HG03558 (cell line): Measurements from ENCODE around the gene ZNF335.

ENCODE experiments used
- ATAC-seq: cut with Tn5 transposase; IDR thresholded peaks from one replicate; pipeline ENCODE4 v1.9.1; 2021; ENCODE audit warnings: moderate number of reproducible peaks; ENCODE audit not compliant: unreplicated experiment; ENCODE audit errors: extremely low read depth

Gene ZNF335, protein sequence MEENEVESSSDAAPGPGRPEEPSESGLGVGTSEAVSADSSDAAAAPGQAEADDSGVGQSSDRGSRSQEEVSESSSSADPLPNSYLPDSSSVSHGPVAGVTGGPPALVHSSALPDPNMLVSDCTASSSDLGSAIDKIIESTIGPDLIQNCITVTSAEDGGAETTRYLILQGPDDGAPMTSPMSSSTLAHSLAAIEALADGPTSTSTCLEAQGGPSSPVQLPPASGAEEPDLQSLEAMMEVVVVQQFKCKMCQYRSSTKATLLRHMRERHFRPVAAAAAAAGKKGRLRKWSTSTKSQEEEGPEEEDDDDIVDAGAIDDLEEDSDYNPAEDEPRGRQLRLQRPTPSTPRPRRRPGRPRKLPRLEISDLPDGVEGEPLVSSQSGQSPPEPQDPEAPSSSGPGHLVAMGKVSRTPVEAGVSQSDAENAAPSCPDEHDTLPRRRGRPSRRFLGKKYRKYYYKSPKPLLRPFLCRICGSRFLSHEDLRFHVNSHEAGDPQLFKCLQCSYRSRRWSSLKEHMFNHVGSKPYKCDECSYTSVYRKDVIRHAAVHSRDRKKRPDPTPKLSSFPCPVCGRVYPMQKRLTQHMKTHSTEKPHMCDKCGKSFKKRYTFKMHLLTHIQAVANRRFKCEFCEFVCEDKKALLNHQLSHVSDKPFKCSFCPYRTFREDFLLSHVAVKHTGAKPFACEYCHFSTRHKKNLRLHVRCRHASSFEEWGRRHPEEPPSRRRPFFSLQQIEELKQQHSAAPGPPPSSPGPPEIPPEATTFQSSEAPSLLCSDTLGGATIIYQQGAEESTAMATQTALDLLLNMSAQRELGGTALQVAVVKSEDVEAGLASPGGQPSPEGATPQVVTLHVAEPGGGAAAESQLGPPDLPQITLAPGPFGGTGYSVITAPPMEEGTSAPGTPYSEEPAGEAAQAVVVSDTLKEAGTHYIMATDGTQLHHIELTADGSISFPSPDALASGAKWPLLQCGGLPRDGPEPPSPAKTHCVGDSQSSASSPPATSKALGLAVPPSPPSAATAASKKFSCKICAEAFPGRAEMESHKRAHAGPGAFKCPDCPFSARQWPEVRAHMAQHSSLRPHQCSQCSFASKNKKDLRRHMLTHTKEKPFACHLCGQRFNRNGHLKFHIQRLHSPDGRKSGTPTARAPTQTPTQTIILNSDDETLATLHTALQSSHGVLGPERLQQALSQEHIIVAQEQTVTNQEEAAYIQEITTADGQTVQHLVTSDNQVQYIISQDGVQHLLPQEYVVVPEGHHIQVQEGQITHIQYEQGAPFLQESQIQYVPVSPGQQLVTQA (N-terminal part only)

DNA sequence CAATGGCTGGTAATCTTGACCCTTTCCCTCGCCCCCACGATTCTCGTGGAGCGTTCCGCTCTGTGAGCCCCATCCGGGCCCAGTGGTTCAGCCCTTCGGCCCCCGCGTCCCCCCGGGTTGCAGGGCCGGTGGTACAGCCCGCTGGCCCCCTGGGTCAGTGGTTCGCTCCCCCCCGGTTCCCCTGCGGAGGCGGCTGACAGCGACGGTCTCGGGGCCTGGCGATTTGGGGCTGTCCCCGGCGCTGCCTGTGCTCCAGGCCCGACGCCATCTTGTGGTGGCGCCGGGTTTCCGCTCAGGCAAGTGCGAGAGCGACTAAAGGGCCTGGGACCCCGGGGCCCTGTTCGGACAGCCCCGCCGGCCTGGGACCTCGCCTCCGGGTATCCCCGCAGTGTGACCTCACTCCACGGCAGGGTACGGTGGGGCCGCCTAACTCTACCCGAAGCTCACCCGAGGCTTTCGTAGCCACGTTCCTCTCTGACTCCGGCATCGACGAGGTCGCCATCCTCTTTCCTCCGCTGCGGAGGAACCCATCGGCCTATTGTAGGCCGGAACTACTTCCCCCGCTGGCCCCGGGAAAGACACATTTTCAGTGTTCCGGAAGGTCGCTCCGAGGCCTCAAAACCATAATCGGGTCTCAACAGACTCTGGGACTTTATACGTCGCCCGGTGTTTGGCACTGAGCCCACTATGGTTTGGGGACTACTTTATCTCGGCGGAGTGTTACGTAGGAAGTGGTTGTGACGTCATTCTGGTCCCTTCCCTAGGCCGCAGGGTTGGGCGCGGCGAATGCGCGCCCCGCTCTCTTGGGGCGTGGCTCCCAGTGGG lies at the start of gene ZNF335:
Gene ZNF335 (minus strand): TSS at position 529 of the 825 bp plus-strand sequence. CDS start 793 bp downstream, outside the sequence.
- ATAC-seq: peak; percentile 41

DNA sequence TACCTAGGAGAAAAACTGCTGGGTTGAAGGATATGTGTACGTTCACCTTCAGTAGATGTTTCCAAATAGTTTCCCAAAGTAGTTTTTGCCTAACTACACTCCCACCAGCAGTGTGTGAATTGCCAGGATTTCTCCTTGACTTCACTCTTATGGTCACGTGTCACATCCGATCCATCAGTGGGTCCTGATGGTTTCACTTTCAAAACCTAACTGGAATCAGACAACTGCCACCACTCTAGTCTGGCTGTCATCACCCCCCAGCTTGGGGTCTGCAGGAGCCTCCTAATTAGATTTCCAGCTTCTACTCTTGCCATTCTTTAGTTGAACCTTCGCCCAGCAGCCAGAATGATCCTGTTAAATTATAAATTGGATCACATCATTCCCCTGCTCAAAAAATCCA lies 48.6 kb upstream of the ZNF335 start:
- no peak for ATAC-seq

DNA sequence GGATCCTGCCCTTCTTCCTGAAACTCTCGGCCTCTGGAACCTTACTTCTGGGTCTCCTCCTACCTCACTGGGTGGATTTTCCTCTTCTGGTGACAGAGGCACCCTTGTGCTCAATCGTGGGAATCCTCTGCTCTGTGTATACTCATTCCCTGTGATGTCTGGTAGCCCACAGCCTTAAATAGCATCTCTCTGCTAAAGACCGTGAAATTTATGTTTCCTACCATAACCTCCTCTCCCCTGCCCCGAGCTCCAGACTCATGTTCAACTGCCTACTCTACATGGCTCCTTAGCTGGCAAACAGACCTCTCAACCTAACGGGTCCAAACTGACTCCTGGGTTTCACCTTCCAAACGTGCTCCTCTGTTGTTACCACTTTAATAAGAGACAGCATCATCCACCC lies 46.6 kb upstream of the ZNF335 start:
- ATAC-seq: no peak

DNA sequence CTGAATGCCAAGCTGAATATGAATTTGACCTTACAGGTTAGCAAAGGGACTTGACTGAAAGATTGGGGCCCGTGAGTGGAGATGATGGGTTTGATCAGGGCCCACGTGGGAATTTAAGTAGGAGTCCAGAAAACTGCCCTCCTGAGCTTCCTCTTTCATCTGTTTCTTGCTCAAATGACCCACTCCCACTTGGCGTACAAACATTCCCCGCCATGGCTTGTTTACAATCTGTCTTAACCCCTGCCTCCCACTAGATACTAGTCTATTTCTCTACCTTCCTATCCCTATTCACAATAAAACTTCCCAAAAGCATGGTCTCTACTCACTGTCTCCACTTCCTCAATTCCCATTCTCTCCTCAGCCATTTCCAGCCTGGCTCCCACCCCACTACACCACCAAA lies 46.1 kb upstream of the ZNF335 start:
- ATAC-seq: no peak

DNA sequence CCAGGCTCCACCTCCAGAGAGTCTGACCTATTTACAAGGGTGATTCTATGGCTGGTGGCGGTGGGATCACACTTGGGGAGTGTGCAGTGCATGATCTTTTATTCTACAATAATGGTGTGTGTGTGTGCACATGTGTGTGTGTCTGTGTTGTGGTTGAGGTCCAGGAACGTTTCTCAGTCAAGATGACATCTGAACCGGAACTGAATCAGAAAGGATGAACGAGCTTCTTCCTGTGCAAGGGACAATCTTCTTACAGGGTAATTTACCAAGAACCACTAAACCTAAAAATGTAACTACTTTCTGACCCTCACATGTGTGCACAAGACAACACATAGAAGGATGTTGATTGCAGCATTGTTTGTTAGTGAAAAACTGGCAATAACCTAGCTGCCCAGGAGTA lies 45.3 kb upstream of the ZNF335 start:
- ATAC-seq: no peak

DNA sequence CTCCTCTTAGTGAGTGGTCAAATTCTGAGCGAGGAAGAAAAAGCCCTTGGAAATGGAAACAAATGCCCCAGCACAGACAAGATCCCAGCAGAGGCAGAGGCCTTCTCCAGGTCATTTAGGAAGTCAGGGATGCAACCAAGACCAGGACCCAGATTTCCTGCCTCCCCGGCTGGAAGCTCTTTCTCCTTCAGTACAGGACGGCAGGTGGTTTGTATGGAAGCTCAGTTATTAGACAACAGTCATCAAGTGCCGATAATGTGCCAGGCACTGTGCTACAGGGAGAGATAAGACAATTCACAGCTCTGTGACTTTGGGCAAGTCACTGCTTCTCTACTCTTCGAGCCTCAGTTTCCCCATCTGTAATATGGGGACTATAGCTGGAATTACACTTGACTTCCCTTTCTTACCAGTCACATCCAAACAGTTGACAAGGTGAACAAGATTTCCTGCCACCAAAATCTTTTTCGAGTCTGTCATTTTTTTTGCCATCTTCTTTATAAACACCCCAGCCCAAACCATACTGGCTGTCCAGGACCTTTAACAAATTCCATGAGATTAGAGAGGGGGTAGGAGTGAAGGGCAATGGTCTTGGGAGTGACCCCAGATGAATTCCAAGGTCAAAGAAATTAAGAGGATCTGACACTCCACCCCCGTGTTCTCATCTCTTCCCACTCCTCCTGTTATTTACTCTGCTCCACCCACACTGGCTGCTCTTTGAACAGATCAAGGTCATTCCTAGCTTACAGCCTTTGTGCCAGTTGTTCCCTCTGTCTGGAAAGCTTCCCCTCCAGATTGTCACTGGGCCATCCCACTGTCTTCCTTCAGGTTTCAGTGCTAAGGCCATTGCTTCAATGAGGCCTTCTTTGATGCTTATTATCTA lies 42.8 kb upstream of the ZNF335 start:
- no peak for ATAC-seq

DNA sequence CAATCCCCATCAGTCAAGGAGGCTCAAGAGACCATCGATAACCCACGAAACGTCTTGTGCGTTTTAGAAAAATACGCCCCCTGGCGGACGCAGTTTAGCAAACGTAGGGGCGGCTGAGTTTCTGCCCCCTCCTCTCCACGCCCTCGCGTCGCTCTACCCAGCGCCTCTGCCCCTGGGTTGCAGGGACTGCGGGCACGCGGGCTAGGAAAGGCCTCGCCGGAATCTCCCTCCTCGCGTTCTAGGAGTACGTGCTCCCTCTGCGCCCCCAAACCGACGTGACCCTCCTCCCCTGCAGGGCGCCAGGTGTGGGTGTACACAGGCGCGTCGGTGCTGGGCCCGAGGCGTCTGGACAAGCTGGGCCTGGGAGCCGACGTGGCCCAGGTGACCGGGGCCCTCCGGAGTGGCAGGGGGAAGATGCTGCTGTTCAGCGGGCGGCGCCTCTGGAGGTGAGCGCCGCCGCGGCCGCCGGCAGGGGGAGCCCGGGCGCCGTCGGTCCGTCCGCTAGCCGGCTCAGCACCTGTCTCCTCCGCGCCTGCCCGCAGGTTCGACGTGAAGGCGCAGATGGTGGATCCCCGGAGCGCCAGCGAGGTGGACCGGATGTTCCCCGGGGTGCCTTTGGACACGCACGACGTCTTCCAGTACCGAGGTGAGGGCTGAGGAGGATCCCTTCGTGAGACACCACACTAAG lies 42.0 kb upstream of the ZNF335 start:
- ATAC-seq: no peak

DNA sequence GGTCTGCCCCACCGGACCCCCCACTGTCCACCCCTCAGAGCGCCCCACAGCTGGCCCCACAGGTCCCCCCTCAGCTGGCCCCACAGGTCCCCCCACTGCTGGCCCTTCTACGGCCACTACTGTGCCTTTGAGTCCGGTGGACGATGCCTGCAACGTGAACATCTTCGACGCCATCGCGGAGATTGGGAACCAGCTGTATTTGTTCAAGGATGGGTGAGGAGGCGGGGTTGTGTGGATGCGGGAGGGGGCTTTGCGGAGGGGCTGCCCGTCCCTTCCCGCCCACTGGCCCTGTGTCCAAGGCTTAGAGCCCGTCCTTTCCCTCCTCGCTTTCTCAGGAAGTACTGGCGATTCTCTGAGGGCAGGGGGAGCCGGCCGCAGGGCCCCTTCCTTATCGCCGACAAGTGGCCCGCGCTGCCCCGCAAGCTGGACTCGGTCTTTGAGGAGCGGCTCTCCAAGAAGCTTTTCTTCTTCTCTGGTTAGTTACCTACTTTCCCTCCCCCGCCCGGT lies 41.4 kb upstream of the ZNF335 start:
- ATAC-seq: no peak

DNA sequence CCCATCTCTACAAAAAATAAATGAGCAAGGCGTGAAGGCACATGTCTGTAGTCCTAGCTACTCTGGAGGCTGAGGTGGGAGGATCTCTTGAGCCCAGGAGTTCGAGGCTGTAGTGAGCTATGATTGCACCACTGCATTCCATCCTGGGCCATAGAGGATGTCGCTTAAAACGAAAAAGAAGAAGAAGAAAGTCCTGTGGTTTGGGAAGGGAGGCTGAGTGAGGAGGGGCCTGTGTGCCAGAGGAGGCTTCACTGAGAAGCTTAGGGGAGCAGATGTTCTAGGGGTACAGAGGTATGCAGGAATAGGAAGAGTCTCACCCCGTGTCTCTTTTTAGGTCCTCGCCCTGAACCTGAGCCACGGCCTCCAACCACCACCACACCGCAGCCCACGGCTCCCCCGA lies 40.9 kb upstream of the ZNF335 start:
- no peak for ATAC-seq

DNA sequence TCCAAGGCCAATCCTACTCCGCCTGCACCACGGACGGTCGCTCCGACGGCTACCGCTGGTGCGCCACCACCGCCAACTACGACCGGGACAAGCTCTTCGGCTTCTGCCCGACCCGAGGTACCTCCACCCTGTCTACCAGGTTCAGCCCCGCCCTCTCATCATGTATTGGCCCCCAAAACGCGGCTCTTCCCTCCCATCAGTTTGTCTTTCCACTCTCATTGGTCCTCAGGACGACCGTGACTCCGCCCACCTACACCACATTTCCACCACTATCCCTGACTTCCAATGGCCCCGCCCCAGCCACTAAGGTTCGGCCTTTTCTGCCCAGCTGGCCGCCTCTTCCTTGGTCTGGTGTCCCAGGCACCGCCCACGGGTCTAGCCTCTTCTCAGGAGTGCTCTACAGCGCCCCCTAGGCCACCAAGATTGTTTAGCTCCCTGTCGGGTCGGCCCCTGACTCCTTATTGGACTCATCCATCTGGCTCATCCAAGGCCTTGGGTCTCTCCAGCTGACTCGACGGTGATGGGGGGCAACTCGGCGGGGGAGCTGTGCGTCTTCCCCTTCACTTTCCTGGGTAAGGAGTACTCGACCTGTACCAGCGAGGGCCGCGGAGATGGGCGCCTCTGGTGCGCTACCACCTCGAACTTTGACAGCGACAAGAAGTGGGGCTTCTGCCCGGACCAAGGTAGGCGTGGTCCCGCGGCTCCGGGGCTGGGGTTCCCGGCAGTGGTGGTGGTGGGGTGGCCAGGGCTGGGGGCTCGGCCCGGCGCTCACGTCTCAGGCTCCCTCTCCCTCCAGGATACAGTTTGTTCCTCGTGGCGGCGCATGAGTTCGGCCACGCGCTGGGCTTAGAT lies 39.9 kb upstream of the ZNF335 start:
- no peak for ATAC-seq

DNA sequence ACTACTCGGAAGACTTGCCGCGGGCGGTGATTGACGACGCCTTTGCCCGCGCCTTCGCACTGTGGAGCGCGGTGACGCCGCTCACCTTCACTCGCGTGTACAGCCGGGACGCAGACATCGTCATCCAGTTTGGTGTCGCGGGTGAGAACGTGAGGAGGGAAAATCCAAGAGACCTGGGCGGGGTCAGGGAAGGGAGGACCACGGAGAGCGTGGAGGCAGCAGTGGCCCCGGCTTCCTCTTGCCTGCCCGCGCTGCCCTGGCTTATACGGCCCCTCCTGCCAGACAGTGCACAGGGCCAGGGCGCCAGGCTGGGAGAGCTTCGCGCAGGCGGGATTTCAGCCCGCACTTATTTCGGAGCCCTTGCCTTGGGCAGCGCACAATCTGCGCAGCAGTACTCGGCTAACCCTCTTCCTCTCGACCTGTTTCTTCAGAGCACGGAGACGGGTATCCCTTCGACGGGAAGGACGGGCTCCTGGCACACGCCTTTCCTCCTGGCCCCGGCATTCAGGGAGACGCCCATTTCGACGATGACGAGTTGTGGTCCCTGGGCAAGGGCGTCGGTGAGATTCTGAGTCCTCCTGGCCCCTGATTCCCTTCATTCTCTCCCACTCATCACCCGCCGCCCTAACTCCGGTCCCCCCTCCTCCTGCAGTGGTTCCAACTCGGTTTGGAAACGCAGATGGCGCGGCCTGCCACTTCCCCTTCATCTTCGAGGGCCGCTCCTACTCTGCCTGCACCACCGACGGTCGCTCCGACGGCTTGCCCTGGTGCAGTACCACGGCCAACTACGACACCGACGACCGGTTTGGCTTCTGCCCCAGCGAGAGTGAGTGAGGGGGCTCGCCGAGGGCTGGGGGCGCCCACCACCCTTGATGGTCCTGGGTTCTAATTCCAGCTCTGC lies 38.7 kb upstream of the ZNF335 start:
- ATAC-seq: no peak

DNA sequence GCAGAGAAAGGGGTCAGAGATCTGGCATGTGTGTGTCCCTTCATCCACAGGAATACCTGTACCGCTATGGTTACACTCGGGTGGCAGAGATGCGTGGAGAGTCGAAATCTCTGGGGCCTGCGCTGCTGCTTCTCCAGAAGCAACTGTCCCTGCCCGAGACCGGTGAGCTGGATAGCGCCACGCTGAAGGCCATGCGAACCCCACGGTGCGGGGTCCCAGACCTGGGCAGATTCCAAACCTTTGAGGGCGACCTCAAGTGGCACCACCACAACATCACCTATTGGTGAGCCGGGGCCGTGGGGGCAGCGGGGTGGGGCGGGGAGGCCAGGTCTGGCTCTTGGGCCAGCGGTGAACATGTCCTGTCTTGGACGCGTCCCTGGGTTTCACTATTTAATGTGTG lies 37.8 kb upstream of the ZNF335 start:
- ATAC-seq: no peak

DNA sequence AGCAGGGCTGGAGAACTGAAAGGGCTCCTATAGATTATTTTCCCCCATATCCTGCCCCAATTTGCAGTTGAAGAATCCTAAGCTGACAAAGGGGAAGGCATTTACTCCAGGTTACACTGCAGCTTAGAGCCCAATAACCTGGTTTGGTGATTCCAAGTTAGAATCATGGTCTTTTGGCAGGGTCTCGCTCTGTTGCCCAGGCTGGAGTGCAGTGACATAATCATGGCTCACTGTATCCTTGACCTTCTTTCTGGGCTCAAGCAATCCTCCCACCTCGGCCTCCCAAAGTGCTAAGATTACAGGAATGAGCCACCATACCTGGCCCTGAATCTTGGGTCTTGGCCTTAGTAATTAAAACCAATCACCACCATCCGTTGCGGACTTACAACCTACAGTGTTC lies 35.7 kb upstream of the ZNF335 start:
- ATAC-seq: no peak

DNA sequence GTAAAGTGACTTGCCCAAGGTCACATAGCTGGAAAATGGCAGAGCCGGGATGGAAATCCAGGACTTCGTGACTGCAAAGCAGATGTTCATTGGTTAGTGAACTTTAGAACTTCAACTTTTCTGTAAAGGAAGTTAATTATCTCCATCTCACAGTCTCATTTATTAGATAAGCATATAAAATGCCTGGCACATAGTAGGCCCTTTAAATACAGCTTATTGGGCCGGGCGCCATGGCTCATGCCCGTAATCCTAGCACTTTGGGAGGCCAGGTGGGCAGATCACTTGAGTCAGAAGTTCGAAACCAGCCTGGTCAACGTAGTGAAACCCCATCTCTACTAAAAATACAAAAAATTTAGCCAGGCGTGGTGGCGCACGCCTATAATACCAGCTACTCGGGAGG lies 35.0 kb upstream of the ZNF335 start:
- no peak for ATAC-seq

DNA sequence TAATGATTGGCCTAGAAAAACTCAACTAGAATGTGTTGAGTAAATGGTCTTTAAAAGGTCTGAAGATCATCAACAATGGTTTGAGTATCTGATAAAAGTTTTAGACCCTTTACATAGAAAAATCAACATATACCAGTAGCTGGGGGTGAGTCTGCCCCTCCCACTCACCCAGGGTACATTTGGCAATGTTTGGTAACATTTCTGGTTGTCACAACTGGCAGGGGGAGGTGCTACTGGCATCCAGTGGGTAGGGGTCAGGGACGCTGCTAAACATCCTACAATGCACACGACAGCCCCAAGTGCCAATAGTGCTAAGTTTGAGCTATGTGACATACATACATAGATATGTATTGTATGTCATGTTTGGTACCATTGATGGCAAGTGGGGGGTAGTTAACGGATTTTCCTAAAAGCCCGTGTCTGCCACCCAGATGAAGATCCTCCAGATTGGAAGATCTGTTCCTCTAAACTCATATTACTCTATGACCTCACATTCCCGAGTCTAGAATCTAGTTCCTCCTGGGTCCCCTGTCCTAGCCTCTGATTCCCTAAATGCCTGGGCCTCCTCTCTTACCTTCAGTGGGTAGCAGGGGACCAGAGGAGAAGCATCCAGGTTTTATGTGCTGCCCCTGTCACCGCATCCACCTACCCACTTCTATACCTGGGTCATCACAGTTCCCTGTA lies 34.2 kb upstream of the ZNF335 start:
- no peak for ATAC-seq
